Measurements from ENCODE around the gene IL3. TPM values are rescaled to one million over a fixed set of nuclear protein-coding genes. Genes with fewer than 3 reads are reported as not detected.

Gene IL3
- total and polyA plus RNA-seq, 9 of the 15 experiments (the other 6 are each of a cell fraction or from before 2014, with no cell fraction given): not detected

- TF ChIP-seq BCLAF1 (IDR thresholded peaks at IDR 0.05; ENCODE audit: borderline replicate concordance in 1 of 2, control insufficient read depth in 1 of 2, low read depth in 2 of 2, low read length in 1 of 2) (no peak), ELK3 (CRISPR knock-in tag; IDR thresholded peaks at IDR 0.05) (no peak), NFE2L1 (tag; IDR thresholded peaks at IDR 0.05; ENCODE audit: borderline replicate concordance, low read depth) (0 out of 2 replicates have a peak, but pooled peaks have one; percentile 22), TOE1 (IDR thresholded peaks at IDR 0.05; ENCODE audit: borderline replicate concordance) (no peak), TOE1 (CRISPR knock-in tag; IDR thresholded peaks at IDR 0.05; ENCODE audit: borderline replicate concordance, low read depth) (no peak), ZNF165 (CRISPR knock-in tag; IDR thresholded peaks at IDR 0.05; ENCODE audit: borderline replicate concordance) (no peak), WHSC1 (IDR thresholded peaks at IDR 0.05; ENCODE audit: low read length) (no peak), ZNF280B (CRISPR knock-in tag; IDR thresholded peaks at IDR 0.05) (no peak), PBX2 (CRISPR knock-in tag; IDR thresholded peaks at IDR 0.05; ENCODE audit: low read depth) (peak; percentile 29; the same call in 1 of the 2 replicates), PBX2 (tag; conservative IDR thresholded peaks at IDR 0.05; ENCODE audit: low read depth) (peak; percentile 94), EHMT2 (IDR thresholded peaks at IDR 0.05) (no peak), NR0B1 (IDR thresholded peaks at IDR 0.05; ENCODE audit: partially characterized antibody) (no peak), SFPQ (IDR thresholded peaks at IDR 0.05; ENCODE audit: low read depth, low read length) (no peak), DNMT1 (IDR thresholded peaks at IDR 0.05) (no peak)
Measured at GRCh38 chr5:132103332-132103951, 43.0 kb downstream of the IL3 start (continued).

All from K562 (cell line).